ENCODE results near the gene ZC3H7A. TPM values are rescaled to one million over a fixed set of nuclear protein-coding genes. Genes with fewer than 3 reads are reported as not detected.

The ZC3H7A gene
- total RNA-seq, 1 donor from 2014 or later, result 79.6 TPM

GRCh38 chr16:11797957-11798299, 870 bp upstream of the ZC3H7A start:
- H3K36me3 Mint-ChIP-seq (ENCODE audit: unreplicated experiment), result peaks cover 9% of the 10 kb centered on the region
- no peak for TF ChIP-seq CTCF (IDR thresholded peaks at IDR 0.05)
- H3K9me3 Mint-ChIP-seq (ENCODE audit: unreplicated experiment), result no peaks in the 10 kb centered on the region
- H3K4me1 Mint-ChIP-seq (ENCODE audit: unreplicated experiment), result peaks cover 68% of the 10 kb centered on the region
- H3K4me3 Mint-ChIP-seq (ENCODE audit: unreplicated experiment), result peak overlapping the region; percentile 78
- DNase-seq (ENCODE audit: extremely low spot score, unreplicated experiment), result no peak
- peak overlapping the region; percentile 87 for H3K27ac Mint-ChIP-seq (ENCODE audit: unreplicated experiment)
- no peaks in the 10 kb centered on the region for H3K27me3 Mint-ChIP-seq (ENCODE audit: unreplicated experiment)

GRCh38 chr16:11796227-11797165, 562 bp downstream of the ZC3H7A start:
- peaks cover 9% of the 10 kb centered on the region for H3K36me3 Mint-ChIP-seq (ENCODE audit: unreplicated experiment)
- H3K4me1 Mint-ChIP-seq (ENCODE audit: unreplicated experiment), result peaks cover 74% of the 10 kb centered on the region
- H3K9me3 Mint-ChIP-seq (ENCODE audit: unreplicated experiment), result no peaks in the 10 kb centered on the region
- H3K27me3 Mint-ChIP-seq (ENCODE audit: unreplicated experiment), result no peaks in the 10 kb centered on the region
- peak overlapping the region; percentile 86 for H3K4me3 Mint-ChIP-seq (ENCODE audit: unreplicated experiment)
- peak overlapping the region; percentile 91 for H3K27ac Mint-ChIP-seq (ENCODE audit: unreplicated experiment)
- DNase-seq (ENCODE audit: extremely low spot score, unreplicated experiment), result peak; percentile 85
- no peak for TF ChIP-seq CTCF (IDR thresholded peaks at IDR 0.05)

GRCh38 chr16:11795887-11796226, 1.2 kb downstream of the ZC3H7A start:
- H3K36me3 Mint-ChIP-seq (ENCODE audit: unreplicated experiment), result peaks cover 9% of the 10 kb centered on the region
- H3K27ac Mint-ChIP-seq (ENCODE audit: unreplicated experiment), result peak overlapping the region; percentile 91
- H3K9me3 Mint-ChIP-seq (ENCODE audit: unreplicated experiment), result no peaks in the 10 kb centered on the region
- TF ChIP-seq CTCF (IDR thresholded peaks at IDR 0.05), result no peak
- peaks cover 76% of the 10 kb centered on the region for H3K4me1 Mint-ChIP-seq (ENCODE audit: unreplicated experiment)
- DNase-seq (ENCODE audit: extremely low spot score, unreplicated experiment), result no peak
- H3K4me3 Mint-ChIP-seq (ENCODE audit: unreplicated experiment), result peak overlapping the region; percentile 86
- no peaks in the 10 kb centered on the region for H3K27me3 Mint-ChIP-seq (ENCODE audit: unreplicated experiment)

GRCh38 chr16:11794996-11795886, 1.8 kb downstream of the ZC3H7A start:
- Mint-ChIP-seq H3K4me1 (ENCODE audit: unreplicated experiment) (peaks cover 75% of the 10 kb centered on the region), H3K4me3 (ENCODE audit: unreplicated experiment) (peak overlapping the region; percentile 86), H3K36me3 (ENCODE audit: unreplicated experiment) (peaks cover 10% of the 10 kb centered on the region), H3K9me3 (ENCODE audit: unreplicated experiment) (no peaks in the 10 kb centered on the region), H3K27ac (ENCODE audit: unreplicated experiment) (peak overlapping the region; percentile 91), H3K27me3 (ENCODE audit: unreplicated experiment) (no peaks in the 10 kb centered on the region)
- TF ChIP-seq CTCF (IDR thresholded peaks at IDR 0.05), result no peak
- no peak for DNase-seq (ENCODE audit: extremely low spot score, unreplicated experiment)

- H3K4me1 Mint-ChIP-seq (ENCODE audit: unreplicated experiment), result peaks cover 70% of the 10 kb centered on the region
- H3K4me3 Mint-ChIP-seq (ENCODE audit: unreplicated experiment), result peak overlapping the region; percentile 86
- H3K27me3 Mint-ChIP-seq (ENCODE audit: unreplicated experiment), result no peaks in the 10 kb centered on the region
- no peaks in the 10 kb centered on the region for H3K9me3 Mint-ChIP-seq (ENCODE audit: unreplicated experiment)
- no peak for TF ChIP-seq CTCF (IDR thresholded peaks at IDR 0.05)
- no peak for DNase-seq (ENCODE audit: extremely low spot score, unreplicated experiment)
- peaks cover 11% of the 10 kb centered on the region for H3K36me3 Mint-ChIP-seq (ENCODE audit: unreplicated experiment)
- peak overlapping the region; percentile 91 for H3K27ac Mint-ChIP-seq (ENCODE audit: unreplicated experiment)
These were observed 2.6 kb downstream of the ZC3H7A start for GRCh38 chr16:11794447-11794846.

Data from osteocyte (in vitro differentiated cells).